HepG2 (cell line): Measurements from ENCODE around the gene UBE2M. TPM values are rescaled to one million over a fixed set of nuclear protein-coding genes. Genes with fewer than 3 reads are reported as not detected.

ENCODE experiments used
- AHR ChIP-seq: IDR thresholded peaks from 2 replicates; pipeline ENCODE4 v1.6.1; 2018; ENCODE audit warnings: missing genetic modification reagents, missing compliant biosample characterization
- BRD4 ChIP-seq: sonication (generic); formaldehyde crosslinking; IDR thresholded peaks from 2 replicates; pipeline ENCODE4 v1.4.0; 2020; ENCODE audit warnings: missing genetic modification reagents
- E2F5 ChIP-seq: sonication (generic); formaldehyde crosslinking; conservative IDR thresholded peaks from 2 replicates; pipeline ENCODE4 v1.4.0; 2020; ENCODE audit warnings: missing genetic modification reagents
- MLX ChIP-seq: IDR thresholded peaks from 2 replicates; pipeline ENCODE4 v1.6.1; 2016
- MYC ChIP-seq: sonication (generic); formaldehyde crosslinking; IDR thresholded peaks from 2 replicates; pipeline ENCODE4 v1.9.0; 2021; ENCODE audit warnings: missing genetic modification reagents, borderline replicate concordance
- PCBP1 ChIP-seq: fragments of 200-400 bp; formaldehyde crosslinking; IDR thresholded peaks from 2 replicates; pipeline ENCODE4 v1.6.1; 2017; ENCODE audit warnings: mild to moderate bottlenecking, low read depth, low read length, borderline replicate concordance
- RNF219 ChIP-seq: sonication (generic); formaldehyde crosslinking; IDR thresholded peaks from 2 replicates; pipeline ENCODE4 v1.5.0; 2020; ENCODE audit warnings: mild to moderate bottlenecking, missing genetic modification reagents
- SP1 ChIP-seq, 2 experiments: fragments of 450-650 bp in 1 of 2; sonication (generic) in 1 of 2; formaldehyde crosslinking in 1 of 2; IDR thresholded peaks; 2 replicates each; pipeline versions ENCODE4 v1.4.0 to v1.6.1; 2016 to 2020; ENCODE audit warnings: missing genetic modification reagents in 1 of 2
- THAP8 ChIP-seq: sonication (generic); formaldehyde crosslinking; IDR thresholded peaks from 2 replicates; pipeline ENCODE4 v1.5.1; 2020; ENCODE audit warnings: missing genetic modification reagents, mild to moderate bottlenecking, borderline replicate concordance
- TMF1 ChIP-seq: sonication (generic); formaldehyde crosslinking; IDR thresholded peaks from 2 replicates; pipeline ENCODE4 v1.8.1; 2022; ENCODE audit warnings: low read depth, missing genetic modification reagents
- YEATS4 ChIP-seq: sonication (generic); formaldehyde crosslinking; IDR thresholded peaks from 2 replicates; pipeline ENCODE4 v1.4.0; 2020; ENCODE audit warnings: missing genetic modification reagents, borderline replicate concordance
- ZNF230 ChIP-seq: sonication (generic); formaldehyde crosslinking; IDR thresholded peaks from 2 replicates; pipeline ENCODE4 v1.4.0; 2020; ENCODE audit warnings: mild to moderate bottlenecking, missing genetic modification reagents
- ZNF362 ChIP-seq: sonication (generic); formaldehyde crosslinking; IDR thresholded peaks from 2 replicates; pipeline ENCODE4 v1.4.0; 2020; ENCODE audit warnings: missing genetic modification reagents, mild to moderate bottlenecking, borderline replicate concordance
- ZNF574 ChIP-seq: sonication (generic); formaldehyde crosslinking; IDR thresholded peaks from 2 replicates; pipeline ENCODE4 v1.4.0; 2020; ENCODE audit warnings: missing genetic modification reagents
- ZNF749 ChIP-seq: sonication (generic); formaldehyde crosslinking; IDR thresholded peaks from 2 replicates; pipeline ENCODE4 v1.8.0; 2022; ENCODE audit warnings: mild to moderate bottlenecking, missing genetic modification reagents, moderate library complexity, borderline replicate concordance
- ZNF790 ChIP-seq: sonication (generic); formaldehyde crosslinking; IDR thresholded peaks from 2 replicates; pipeline ENCODE4 v1.8.0; 2022; ENCODE audit warnings: missing genetic modification reagents, mild to moderate bottlenecking, borderline replicate concordance
- polyA plus RNA-seq, 8 experiments: library from polyadenylated mRNA; depleted of rRNA in 3 of 8; stranded (reverse) in 7 of 8; unstranded in 1 of 8; fragments of >200 nt; fragmentation: Illumina TruSeq in 4 of 8; extraction: Trizol in 4 of 8; gene quantifications; 2 replicates each; pipeline versions ENCODE4 v1.2.1 to v1.2.3, GENCODE V29; 2011 to 2016; ENCODE audit warnings: low read depth in 4 of 8, missing spikeins in 1 of 8, mixed read lengths in 1 of 8; ENCODE audit not compliant: insufficient read depth in 1 of 8
- total RNA-seq, 5 experiments: library from RNA; depleted of rRNA; stranded (reverse); fragments of >200 nt; fragmentation: Illumina TruSeq; extraction: Trizol; gene quantifications; 2 replicates each; pipeline ENCODE4 v1.2.3, GENCODE V29; 2016; ENCODE audit warnings: low read depth in 1 of 5

The UBE2M gene
- total and polyA plus RNA-seq, 2 of the 13 experiments (the other 11 are each of a cell fraction or from before 2014, with no cell fraction given) = 36.2 to 50.3 TPM

- TF ChIP-seq MLX (CRISPR knock-in tag) (peak; percentile 50; the same call in 1 of the 2 replicates), MYC (peak; percentile 98), AHR (CRISPR knock-in tag) (0 out of 2 replicates have a peak, but pooled peaks have one; percentile 75), ZNF790 (CRISPR knock-in tag) (no peak; the same call in 1 of the 2 replicates), ZNF230 (CRISPR knock-in tag) (no peak; the same call in 1 of the 2 replicates), ZNF749 (CRISPR knock-in tag) (peak; percentile 87), THAP8 (CRISPR knock-in tag) (no peak), E2F5 (CRISPR knock-in tag) (peak; percentile 82), YEATS4 (CRISPR knock-in tag) (peak; percentile 92), ZNF362 (CRISPR knock-in tag) (peak; percentile 53; the same call in 1 of the 2 replicates), SP1 (IDR thresholded peaks at IDR 0.05) (no peak), SP1 (CRISPR knock-in tag; IDR thresholded peaks at IDR 0.05) (peak; percentile 76), PCBP1 (peak; percentile 87; the same call in 1 of the 2 replicates), RNF219 (CRISPR knock-in tag) (no peak), BRD4 (CRISPR knock-in tag) (peak; percentile 88; the same call in 1 of the 2 replicates), ZNF574 (CRISPR knock-in tag) (peak; percentile 91), TMF1 (CRISPR knock-in tag) (no peak)
Measured at GRCh38 chr19:58513694-58514563, 44.5 kb downstream of the UBE2M start (continued).
